NT2/D1 (cell line): ENCODE results near the gene KIF19.

Source experiments
- DNase-seq: peaks from one replicate; pipeline ENCODE4 v3.0.0-alpha.2; 2011; ENCODE audit warnings: low read depth, low spot score
- H3K27me3 ChIP-seq: 2 replicates; pipeline ENCODE4 v1.6.0; 2011; ENCODE audit warnings: mild to moderate bottlenecking; ENCODE audit not compliant: insufficient read length, insufficient read depth
- H3K36me3 ChIP-seq: 2 replicates; pipeline ENCODE4 v1.6.1; 2011; ENCODE audit warnings: mild to moderate bottlenecking, low read length, mixed read lengths; ENCODE audit not compliant: insufficient read depth, insufficient read length
- H3K4me1 ChIP-seq: 2 replicates; pipeline ENCODE4 v1.5.1; 2011; ENCODE audit not compliant: insufficient read depth, insufficient read length
- H3K4me3 ChIP-seq: 2 replicates; pipeline ENCODE4 v1.5.1; 2011; ENCODE audit warnings: low read depth; ENCODE audit not compliant: insufficient read length
- H3K9ac ChIP-seq: 2 replicates; pipeline ENCODE4 v1.6.0; 2011; ENCODE audit warnings: low read depth; ENCODE audit not compliant: insufficient read length
- H3K9me3 ChIP-seq: 2 replicates; pipeline ENCODE4 v1.5.1; 2011; ENCODE audit warnings: mild to moderate bottlenecking, low read length; ENCODE audit not compliant: insufficient read depth
- SUZ12 ChIP-seq: IDR thresholded peaks from 2 replicates; pipeline ENCODE4 v1.6.1; 2011; ENCODE audit not compliant: insufficient read length, insufficient read depth; ENCODE audit errors: extremely low read depth
- YY1 ChIP-seq: IDR thresholded peaks from 2 replicates; pipeline ENCODE4 v1.6.1; 2011; ENCODE audit not compliant: insufficient read length, insufficient read depth
- ZNF274 ChIP-seq: IDR thresholded peaks from 2 replicates; pipeline ENCODE4 v1.6.1; 2011; ENCODE audit warnings: mild to moderate bottlenecking, low read depth, low read length

The KIF19 gene

GRCh38 chr17:74389084-74389753 is 63.2 kb downstream of the KIF19 start:
- Histone ChIP-seq H3K36me3 (no peaks in the 10 kb centered on the region), H3K4me1 (peaks cover 15% of the 10 kb centered on the region), H3K9ac (no peak overlapping the region), H3K4me3 (no peak overlapping the region), H3K27me3 (no peaks in the 10 kb centered on the region), H3K9me3 (no peaks in the 10 kb centered on the region)
- TF ChIP-seq YY1 = no peak
- no peak for TF ChIP-seq SUZ12
- no peak for TF ChIP-seq ZNF274
- no peak for DNase-seq

GRCh38 chr17:74389937-74390679 is 64.1 kb downstream of the KIF19 start:
- H3K27me3 ChIP-seq = no peaks in the 10 kb centered on the region
- no peak overlapping the region for H3K4me3 ChIP-seq
- no peaks in the 10 kb centered on the region for H3K36me3 ChIP-seq
- no peak for DNase-seq
- TF ChIP-seq YY1 = no peak
- no peak for TF ChIP-seq SUZ12
- no peak for TF ChIP-seq ZNF274
- H3K9me3 ChIP-seq = no peaks in the 10 kb centered on the region
- no peak overlapping the region for H3K9ac ChIP-seq
- H3K4me1 ChIP-seq = peaks cover 15% of the 10 kb centered on the region

GRCh38 chr17:74390680-74391653 is 64.9 kb downstream of the KIF19 start:
- Histone ChIP-seq H3K9me3 (no peaks in the 10 kb centered on the region), H3K4me3 (no peak overlapping the region), H3K36me3 (no peaks in the 10 kb centered on the region), H3K9ac (no peak overlapping the region), H3K4me1 (peaks cover 15% of the 10 kb centered on the region), H3K27me3 (no peaks in the 10 kb centered on the region)
- TF ChIP-seq SUZ12 (no peak), YY1 (no peak), ZNF274 (no peak)
- no peak for DNase-seq

GRCh38 chr17:74391771-74392170 is 65.7 kb downstream of the KIF19 start:
- Histone ChIP-seq H3K9ac (no peak overlapping the region), H3K4me1 (peaks cover 13% of the 10 kb centered on the region), H3K9me3 (no peaks in the 10 kb centered on the region), H3K4me3 (no peak overlapping the region), H3K27me3 (no peaks in the 10 kb centered on the region), H3K36me3 (no peaks in the 10 kb centered on the region)
- no peak for DNase-seq
- TF ChIP-seq SUZ12 = no peak

- TF ChIP-seq ZNF274 (no peak), YY1 (no peak), SUZ12 (no peak)
- H3K9ac ChIP-seq = no peak overlapping the region
- peaks cover 8% of the 10 kb centered on the region for H3K4me1 ChIP-seq
- no peak for DNase-seq
- H3K36me3 ChIP-seq = no peaks in the 10 kb centered on the region
- no peak overlapping the region for H3K4me3 ChIP-seq
- H3K27me3 ChIP-seq = no peaks in the 10 kb centered on the region
- H3K9me3 ChIP-seq = no peaks in the 10 kb centered on the region
Measured at GRCh38 chr17:74392848-74393247, 66.8 kb downstream of the KIF19 start.

- no peaks in the 10 kb centered on the region for H3K36me3 ChIP-seq
- TF ChIP-seq YY1 (no peak), SUZ12 (no peak), ZNF274 (no peak)
- H3K4me1 ChIP-seq = peaks cover 7% of the 10 kb centered on the region
- no peak for DNase-seq
- H3K4me3 ChIP-seq = no peak overlapping the region
- no peaks in the 10 kb centered on the region for H3K27me3 ChIP-seq
- H3K9me3 ChIP-seq = no peaks in the 10 kb centered on the region
- H3K9ac ChIP-seq = no peak overlapping the region
Measured at GRCh38 chr17:74393346-74393942, 67.4 kb downstream of the KIF19 start.
